HG02852 (cell line): ENCODE data around the gene GNE.
"Not testable (repeated sequence)": the region's sequence is repeated elsewhere in the genome, so short reads cannot be mapped to it uniquely, and the experiment has no call there.

Experiments
- ATAC-seq: cut with Tn5 transposase; IDR thresholded peaks from one replicate; pipeline ENCODE4 v1.9.1; 2021; ENCODE audit warnings: mild to moderate bottlenecking, moderate library complexity; ENCODE audit not compliant: unreplicated experiment

Gene GNE

DNA sequence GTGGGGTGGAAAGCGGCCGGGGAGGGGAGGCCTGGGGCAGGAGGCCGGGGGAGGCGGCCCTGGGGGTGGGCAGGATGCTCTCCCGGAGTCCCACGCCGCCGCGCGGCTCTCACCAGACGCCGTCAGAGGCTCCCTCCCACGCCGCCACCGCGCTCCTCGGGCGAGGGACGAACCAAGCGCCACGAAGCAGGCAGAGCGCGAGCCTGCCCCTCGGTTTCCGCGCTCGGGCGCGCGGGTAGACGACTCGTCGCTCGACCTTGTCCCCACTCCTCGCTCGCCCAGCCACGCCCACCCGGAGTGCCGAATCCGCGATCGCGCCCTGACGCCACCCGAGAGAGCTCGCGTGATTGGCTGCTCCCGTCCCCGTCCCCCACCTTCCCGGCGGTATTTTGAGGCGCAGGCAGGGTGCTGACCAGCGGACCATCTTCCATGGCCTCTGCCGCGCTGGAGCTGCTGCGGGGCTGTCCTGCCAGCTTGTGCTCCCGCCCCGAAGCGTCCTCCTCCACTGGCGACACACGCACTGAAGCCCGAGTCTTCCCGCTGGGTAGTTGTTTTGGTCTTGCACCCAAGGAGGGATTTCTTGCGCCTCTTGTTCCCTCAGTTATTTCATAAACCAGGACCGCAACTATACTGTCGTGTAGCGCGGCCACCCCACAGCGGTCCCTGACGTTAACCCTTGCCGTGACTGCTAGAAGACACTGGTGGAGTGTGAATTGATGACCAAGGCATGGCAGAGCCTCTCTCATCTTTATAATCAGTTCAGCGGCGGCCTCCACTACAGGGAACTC, at the start of gene GNE:
Gene GNE (minus strand): TSS at position 241 of the 788 bp plus-strand sequence. CDS start 9,093 bp downstream, outside the sequence.
- ATAC-seq, result peak; percentile 86

- no peak for ATAC-seq
Observed at GRCh38 chr9:36306471-36307306, 48.4 kb upstream of the GNE start.

GRCh38 chr9:36304366-36304765, 46.1 kb upstream of the GNE start:
- not testable (repeated sequence) for ATAC-seq

- no peak for ATAC-seq
Observed at GRCh38 chr9:36301227-36301626, 43.0 kb upstream of the GNE start.

- no peak for ATAC-seq
Observed at GRCh38 chr9:36298566-36298965, 40.3 kb upstream of the GNE start.

DNA sequence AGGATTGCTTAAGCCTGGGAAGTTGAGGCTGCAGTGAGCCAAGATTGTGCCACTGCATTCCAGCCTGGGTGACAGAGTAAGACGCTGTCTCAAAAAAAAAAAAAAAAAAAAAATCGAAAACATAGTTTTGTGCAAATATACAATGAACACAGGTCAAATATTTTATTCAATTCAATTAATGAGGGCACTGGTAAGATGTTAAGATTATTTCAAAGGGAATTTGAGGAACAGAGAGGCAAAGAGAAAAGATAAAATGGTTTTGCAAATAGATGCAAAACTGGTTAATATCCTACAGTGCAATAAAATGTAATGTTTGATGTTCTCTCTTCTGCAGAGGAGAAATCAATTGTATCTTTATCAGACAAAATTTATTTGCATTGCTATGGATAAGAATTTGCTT, 39.5 kb upstream of the GNE start:
- no peak for ATAC-seq

- ATAC-seq, result not testable (repeated sequence)
Observed at GRCh38 chr9:36294996-36295395, 36.7 kb upstream of the GNE start.

GRCh38 chr9:36293918-36294317, 35.7 kb upstream of the GNE start:
- no peak for ATAC-seq

DNA sequence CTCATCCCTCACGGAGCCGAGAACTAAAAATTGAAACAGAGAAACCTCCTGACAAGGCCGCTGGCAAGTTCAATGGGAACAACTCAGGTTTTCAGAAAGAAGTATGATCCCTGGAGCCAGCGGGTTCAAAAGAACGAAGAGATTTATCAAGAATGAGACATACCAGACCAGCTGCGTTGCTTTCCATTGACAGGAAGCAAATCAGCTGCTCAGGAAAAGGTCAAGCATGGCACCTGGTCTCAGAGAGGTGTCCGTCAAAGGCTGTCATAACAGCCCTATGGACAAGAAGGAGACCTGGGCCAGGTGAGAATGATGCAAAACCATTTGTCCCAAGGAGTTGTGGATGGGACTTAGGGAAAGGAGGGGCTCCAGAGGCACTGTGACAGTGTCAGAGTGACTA, 34.9 kb upstream of the GNE start:
- no peak for ATAC-seq

DNA sequence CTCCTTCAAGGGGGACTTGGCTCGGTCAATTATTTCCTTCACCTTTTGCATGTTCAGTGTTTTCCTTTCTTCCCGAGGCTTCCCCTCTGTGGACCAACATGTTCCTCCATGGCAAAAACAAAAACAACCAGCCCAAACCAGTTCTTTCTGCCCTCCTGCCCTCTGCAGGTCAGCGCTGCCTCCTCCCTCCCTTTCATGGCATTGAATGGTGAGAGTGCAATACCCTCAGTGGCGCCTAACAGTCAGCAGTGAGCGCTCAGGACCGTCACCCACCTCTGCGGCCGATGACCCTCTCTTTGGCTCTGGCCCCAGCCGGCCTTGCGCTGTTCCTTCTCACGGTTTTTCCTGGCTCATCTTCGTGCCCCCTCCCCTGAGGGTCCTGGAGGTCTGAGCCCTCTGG, 34.4 kb upstream of the GNE start:
- ATAC-seq, result no peak

- ATAC-seq, result no peak
Observed at GRCh38 chr9:36290996-36291395, 32.7 kb upstream of the GNE start.

DNA sequence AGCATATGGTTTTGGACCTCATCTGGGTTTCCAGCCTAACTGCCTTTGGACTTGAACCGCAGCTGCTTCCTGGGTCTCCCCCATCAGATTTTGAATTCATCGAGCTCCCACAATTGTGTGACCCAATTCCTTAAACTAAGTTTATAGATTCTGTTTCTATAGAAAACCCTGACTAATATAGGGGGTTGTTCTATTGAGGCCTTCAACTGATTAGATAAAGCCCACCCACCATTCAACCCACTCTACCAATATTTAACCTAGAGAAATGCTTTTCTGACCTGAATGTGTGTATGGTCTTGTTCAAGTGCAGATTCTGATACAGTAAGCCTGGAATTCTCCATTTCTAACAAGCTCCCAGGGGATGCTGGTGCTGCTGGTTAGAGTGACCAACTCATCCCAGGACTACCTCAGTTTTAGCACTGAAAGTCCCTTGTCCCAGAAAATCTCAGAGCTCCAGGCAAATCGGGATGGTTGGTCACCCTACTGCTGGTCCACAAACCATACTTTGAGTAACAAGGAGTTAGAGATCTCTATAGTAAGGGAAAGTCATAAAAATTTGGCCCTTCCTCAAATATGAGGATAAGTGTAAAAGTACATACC, 31.7 kb upstream of the GNE start:
- ATAC-seq, result no peak

DNA sequence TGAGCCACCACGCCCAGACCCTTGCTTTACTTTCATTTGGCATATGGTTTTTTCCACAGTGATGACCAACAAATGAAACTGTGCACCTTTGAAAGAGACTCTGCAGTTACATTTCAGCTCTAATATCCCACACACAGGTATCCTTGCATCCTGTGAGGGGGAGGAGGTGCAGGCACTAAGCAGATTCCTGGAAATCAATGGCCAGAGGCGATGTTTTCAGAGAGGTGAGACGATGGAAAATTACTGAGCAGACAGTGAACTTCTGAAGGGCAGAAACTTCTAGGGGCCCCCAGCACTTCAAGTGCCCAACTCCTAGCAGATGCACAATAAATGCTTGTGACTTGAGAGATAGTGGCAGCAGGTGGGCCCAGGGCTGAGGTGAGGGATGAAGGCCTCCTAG, 29.8 kb upstream of the GNE start:
- no peak for ATAC-seq

GRCh38 chr9:36286388-36286787, 28.1 kb upstream of the GNE start:
- no peak for ATAC-seq

DNA sequence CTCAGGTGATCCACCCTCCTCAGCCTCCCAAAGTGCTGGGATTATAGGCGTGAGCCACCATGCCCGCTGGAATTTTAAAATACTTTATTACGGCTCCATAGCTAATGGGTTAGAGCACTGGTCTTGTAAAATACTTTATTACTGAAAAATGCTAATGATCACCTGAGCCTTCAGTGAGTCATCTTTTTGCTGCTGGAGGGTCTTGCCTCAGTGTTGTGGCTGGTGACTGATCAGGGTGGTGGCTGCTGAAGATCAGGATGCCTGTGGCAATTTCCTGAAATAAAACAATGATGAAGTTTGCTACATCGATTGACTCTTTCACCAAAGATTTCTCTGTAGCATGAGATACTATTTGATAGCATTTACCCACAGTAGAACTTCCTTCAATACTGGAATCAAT, 26.0 kb upstream of the GNE start:
- ATAC-seq, result no peak

- no peak for ATAC-seq
Observed at GRCh38 chr9:36282275-36282674, 24.0 kb upstream of the GNE start.

DNA sequence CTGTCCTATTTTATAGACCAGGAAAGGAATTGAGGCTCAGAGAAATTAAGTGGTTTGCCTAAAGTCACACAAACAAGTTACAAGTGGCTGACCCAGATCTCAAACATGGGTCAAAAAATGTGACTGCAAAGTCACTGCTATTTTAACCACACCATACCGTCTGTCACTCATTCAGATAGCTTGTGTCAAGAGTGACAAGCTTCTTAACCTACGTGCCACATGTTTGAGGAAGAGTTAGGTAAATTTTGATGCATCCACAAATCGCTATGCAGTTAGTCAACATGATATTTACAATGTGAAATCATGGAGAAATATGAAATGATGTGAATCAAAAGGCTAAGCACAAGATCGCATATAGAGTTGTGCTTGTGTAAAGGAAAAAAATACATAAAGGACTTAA, 22.7 kb upstream of the GNE start:
- no peak for ATAC-seq

DNA sequence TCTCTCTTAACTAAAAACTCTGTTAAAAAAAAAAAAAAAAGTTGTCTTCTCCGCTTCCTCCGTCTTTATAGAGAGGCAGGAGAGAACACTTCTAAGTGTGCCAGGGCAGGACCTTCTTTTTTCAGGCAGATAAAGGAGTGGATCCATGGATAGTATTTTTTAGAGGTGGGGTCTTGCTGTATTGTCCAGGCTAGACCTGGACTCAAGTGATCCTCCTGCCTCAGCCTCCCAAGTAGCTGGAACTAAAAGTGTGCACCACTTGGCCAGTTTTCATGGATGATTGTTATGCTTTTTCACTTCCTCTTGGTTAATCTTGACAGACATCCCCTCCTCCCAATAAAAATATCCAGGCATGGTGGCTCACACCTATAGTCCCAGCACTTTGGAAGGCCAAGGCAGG, 20.0 kb upstream of the GNE start:
- no peak for ATAC-seq

GRCh38 chr9:36276781-36277181, 18.5 kb upstream of the GNE start:
- ATAC-seq, result no peak

DNA sequence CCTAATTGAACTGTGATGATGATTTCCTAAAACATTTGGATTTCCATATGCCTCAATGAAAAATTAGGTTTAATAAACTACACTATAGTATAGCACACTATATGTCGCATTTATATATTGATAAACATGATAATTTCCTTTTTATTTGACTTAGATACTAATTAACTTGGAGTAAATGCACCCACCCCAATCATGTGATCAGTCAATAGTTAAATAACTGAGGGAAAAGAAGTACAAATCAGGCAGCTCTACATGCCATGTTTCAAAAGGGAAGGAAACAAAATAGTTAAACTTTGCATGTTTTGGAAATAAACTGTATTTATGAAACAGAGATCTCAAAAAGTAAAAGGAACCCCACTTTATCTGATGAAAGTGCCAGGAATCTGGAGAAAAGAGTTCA, 18.0 kb upstream of the GNE start:
- ATAC-seq, result no peak

DNA sequence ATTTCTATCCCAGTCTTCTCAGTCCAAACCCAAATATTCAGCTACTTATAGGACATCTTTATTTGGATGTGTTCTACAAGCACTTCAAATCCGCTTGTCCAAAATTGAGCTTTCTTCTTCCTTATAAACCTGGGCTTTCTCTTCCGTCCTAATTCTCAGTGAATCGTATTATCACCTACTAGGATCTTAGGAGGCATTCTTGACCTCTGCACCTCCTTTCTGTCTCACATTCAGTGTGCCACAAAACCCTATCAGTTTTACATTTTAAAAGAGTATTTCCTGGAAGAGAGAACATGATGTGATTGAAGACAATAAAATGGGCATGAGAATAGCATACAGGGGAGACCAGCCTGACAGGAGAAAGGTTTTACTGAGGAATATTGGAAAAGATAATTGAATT, 16.8 kb upstream of the GNE start:
- no peak for ATAC-seq

- not testable (repeated sequence) for ATAC-seq
Observed at GRCh38 chr9:36273354-36273753, 15.1 kb upstream of the GNE start.
